Measurements from ENCODE around the gene EPB41.

GRCh38 chr1:29077155-29077554, 162.8 kb downstream of the EPB41 start:
- TF ChIP-seq POLR2A (IDR thresholded peaks at IDR 0.05) (no peak), CTCF (IDR thresholded peaks at IDR 0.05) (no peak), EP300 (IDR thresholded peaks at IDR 0.05) (no peak)

Data from ovary (tissue), 3 donors.